GDM1 (cell line): ENCODE data around the gene TTC12.
"Not testable (repeated sequence)": the region's sequence is repeated elsewhere in the genome, so short reads cannot be mapped to it uniquely, and the experiment has no call there.

Experiments
- DNase-seq: peaks from one replicate; lab custom pipeline; 2025; lab: John Stamatoyannopoulos, UW

TTC12 gene

DNA sequence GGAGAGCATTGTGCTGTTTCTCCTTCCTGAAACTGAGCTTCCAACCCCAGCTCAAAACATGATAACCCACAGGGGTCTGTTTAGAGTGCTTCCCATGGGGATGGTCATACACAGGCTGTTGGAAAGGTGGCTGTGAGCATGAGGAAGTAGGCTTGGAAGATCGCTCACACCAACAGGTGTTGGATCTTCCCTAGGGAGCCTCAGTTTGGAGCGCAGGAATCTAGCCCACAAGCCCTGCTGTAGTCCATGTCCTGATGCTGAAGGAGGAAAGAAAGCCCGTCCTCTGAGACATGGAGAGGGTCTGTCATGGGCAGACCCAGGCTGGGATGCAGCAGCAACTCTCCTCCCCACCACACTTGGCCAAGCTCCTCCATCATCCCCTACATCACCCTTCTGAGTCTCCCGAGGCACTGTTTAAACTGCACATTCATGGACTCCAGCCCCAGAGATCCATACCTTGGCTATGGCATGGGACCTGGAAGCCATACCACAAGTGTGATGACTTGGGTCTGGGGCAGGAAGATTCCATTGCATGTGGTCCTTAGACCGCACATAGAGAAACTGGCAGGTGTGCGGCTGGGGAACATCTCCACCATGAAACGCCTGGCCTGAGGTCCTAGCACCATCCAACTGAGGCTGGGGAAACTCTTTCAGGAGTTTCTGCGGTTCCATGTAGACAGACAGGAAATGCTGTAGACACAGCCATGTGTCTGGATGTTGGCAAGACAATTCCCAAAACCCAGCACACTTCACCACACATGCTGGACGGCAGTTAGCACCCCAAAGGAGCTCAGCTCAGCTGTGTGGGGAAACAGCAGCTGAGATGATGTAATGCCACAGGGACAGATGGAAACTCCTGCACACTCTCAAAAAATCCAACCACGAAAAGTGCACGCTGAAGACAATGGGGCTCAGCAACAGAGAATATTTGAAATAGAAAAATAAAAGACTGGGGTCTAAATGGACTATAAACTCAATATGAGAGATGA lies 27.6 kb upstream of the TTC12 start:
- DNase-seq = no peak

DNA sequence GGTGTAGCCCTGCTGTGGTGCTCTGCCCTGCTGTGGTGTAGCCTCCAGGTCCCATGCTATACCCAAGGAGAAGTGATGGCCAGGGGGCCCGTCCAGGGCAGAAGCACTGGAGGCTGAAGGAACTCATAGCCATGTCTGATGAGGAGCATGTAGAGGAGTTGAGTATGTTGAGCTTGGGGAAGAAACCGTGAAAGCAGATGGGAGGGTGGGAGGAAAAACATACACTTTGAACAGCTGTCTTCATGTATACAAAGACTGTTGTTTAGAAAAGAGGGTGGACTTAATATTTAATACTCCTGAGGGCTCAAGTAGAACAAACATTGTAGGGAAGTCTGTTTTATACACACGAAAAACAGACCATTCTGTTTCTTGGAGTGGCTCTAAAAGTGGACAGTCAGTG lies 26.6 kb upstream of the TTC12 start:
- no peak for DNase-seq

DNA sequence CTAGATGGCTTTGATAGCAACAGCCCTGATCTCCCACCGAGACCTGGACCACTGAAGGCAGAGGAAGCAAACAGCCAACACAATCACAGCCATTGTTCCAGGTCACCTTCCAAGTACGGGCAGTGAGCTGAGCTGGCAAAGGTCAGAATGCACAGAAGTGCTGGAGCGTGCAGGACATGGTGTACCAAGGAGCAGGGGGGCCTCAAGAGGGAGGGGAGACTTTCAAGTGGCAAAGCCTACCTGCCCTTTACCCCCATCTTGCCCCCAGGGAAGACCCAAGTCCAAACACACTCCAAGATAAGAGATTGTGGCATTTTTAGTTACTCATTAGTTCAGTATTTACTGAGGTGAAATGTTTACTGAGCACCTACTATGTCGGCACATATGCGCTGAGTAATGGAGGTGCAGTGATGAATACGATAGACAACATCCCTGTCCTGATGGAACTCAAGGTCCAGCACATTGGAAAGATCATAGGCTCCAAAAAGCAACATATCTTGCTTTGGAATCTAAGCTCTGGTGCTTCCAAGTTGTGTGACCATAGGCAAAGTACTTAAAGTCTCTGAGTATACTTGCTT lies 26.0 kb upstream of the TTC12 start:
- DNase-seq = no peak

DNA sequence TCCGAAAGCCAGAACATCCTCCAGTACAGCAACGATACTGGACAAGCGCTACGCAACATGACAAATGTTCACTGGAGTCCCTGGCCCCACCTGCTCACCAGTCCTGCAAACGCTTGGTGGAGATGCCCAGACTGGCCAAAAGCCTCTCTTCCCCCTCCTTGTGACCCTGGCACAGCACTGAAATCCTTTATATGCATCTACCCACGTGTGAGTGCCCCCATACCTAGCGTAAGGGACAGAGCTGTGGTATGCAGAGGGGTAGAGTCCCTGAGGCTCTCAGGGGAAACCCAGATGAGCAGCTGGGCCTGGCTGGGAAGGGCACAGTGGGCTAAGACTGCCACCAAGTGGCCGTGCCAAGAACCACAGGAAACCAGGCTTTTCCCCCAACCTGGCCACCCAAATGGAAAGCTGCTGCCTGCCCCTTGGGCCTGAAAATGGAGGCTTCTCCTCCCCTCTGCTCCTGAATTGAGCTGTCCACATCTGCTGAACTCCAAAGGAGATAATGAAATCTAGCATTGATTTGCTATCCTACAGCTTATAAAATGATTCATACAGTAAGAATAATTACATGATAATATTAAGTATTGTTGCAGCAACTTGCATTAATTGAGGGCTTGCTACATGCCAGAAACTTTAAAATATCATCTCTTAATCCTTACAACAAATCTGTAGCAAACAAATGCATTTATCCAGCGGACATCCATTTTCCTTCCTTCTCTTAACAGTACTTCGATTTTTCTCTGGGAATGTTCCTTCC lies 24.8 kb upstream of the TTC12 start:
- peak; percentile 27 for DNase-seq

DNA sequence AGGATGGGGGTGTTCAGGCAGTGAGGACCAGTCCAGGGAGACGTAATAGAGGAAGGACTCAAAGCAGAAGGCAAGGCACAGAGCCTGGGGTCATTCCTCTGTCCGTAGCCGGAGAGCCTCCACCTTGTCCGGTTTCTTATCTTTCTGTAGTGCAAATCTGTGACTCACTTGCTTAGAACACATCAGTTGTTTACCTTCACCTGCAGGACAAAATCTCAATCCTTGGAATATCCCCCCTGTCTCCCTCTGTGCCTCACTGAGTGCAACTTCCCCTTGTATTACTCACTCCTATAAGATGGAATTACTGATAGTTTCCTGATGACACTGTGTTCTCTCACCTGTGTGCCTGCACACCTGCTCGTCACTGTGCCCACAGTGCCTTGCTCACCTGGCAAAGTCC lies 20.4 kb upstream of the TTC12 start:
- no peak for DNase-seq

DNA sequence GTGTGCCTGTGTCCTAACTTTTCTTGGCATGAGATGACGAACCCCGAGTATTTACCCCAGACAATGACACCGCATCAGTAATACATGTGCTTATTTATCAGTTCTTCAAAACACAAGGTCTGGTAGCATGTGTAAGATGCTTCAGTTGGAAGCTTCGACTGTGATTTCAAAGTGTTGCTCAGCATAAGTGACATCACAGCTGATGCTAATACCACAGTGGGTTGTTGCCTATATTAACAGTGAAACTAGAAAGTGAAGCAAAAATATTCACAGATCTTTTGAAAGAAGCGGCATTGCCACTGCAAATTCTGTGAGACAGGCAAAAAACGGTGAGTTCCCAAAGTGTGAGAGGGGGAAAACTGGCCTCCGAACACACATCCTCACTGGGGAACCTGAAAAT lies 18.4 kb upstream of the TTC12 start:
- no peak for DNase-seq

DNA sequence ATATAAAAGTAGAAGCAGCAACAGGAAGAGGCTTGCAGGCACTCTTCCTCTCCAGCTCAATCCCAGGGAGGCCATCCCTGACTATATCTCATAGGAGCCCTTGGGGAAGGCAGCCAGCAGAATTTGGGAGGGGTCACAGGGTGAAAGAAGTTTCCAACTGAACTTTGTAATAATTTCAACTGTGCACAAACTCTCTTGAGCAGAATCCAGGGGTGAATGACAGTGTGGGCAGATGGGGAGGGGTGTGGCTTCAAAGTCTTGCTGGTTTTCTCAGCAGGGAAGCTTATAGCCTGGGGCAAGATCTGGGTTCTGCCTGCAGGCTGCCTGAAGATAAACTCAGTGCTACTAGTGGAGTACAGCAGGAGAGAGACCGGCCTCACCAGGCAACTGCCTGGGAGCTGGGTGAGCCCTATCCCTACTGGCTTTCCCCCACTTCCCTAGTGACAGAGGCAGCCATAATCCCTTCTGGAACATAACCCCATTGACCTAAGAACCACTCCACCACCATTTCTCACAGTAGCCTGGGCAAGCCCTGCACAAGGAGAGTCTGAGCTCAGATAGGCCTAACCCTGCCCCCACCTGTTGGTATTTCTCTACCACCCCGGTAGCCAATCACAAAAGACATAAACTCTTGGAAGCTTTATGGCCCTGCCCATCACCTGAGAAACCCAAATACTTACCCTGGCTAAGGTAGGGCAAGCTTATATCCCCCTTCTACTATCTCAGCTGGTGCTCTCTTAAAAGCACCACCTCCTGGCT lies 17.8 kb upstream of the TTC12 start:
- DNase-seq = no peak

DNA sequence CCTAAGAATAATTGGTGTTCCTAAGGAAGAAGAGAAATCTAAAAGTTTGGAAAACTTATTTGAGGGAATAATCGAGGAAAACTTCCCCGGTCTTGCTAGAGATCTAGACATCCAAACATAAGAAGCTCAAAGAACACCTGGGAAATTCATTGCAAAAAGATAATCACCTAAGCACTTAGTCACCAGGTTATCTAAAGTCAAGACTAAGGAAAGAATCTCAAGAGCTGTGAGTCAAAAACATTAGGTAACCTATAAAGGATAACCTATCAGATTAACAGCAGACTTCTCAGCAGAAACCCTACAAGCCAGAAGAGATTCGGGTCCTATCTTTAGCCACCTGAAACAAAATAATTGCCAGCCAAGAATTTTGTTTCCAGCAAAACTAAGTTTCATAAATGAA lies 15.9 kb upstream of the TTC12 start:
- DNase-seq = not testable (repeated sequence)

DNA sequence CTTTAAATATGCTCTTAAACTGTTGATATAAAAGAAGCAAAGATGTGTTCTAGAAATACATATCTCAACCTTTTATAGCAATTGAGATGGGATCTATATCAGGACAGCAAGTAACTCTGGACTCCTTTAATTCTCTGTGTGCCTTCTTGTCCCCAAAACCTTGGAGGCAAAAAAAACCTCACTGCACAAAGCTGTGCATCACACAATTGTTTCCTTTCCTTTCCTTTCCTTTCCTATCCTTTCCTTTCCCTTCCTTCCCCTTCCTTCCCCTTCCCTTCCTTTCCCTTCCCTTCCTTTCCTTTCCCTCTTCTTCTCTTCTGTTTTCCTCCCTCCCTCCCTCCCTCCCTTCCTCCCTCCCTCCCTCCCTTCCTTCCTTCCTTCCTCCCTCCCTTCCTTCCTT lies 9.5 kb upstream of the TTC12 start:
- DNase-seq = no peak

DNA sequence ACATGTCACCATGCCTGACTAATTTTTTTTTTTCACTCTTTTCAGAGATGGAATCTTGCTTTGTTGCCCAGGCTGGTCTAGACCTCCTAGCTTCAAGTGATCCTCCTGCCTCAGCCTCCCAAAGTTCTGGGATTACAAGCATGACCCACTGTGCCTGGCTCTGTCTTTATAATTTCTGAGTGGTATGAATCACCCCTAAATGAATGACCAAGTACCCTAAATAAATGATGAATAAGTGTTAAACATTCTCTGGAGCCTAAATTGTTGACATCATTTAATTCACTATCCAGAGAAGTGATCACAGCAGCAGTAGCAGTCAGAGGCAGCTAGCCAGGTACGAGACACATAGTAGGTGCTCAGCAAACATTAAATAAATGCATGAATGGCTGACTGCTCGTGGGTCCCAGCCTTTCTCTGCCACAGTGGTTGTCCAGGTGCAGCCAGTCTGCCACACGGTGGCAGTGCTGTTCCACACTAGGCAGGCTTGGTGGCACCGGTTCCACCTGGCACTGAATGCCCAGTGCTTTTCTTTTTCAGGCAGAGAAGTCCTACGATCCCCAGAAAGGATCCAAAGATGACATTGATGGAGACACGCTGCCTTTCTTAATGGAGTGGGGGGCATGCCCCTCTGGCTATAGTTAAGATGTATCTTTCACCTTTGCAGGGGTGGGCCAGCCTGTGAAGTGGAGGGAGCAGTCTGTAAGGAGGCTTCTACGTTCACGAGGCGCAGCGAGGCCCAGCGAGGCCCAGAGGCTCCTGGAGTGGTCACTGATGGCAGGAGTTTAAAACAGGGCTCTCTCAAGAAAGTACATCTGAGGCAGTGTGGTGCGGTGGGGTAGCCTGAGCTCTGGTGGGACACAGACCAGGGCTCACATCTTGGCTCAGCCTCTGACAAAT lies 8.7 kb upstream of the TTC12 start:
- peak; percentile 42 for DNase-seq

DNA sequence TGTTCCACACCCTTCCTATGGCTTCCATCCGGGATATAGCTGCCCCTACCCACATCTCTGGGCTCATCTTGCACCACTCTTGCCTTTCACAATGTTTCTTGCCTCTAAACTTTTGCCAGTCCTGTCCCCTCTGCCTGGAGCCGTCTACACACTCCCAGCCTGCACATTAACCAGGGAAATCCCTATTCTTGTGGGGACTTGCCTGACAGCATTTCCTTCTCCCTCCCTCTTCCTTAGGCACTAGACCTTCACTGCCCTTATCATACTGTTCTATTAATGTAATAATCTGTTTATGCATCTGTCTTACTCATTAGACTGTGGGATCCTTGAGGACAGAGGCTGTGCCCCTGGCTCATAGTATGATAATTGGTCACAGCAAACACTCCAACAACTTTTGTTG lies 5.8 kb upstream of the TTC12 start:
- no peak for DNase-seq

DNA sequence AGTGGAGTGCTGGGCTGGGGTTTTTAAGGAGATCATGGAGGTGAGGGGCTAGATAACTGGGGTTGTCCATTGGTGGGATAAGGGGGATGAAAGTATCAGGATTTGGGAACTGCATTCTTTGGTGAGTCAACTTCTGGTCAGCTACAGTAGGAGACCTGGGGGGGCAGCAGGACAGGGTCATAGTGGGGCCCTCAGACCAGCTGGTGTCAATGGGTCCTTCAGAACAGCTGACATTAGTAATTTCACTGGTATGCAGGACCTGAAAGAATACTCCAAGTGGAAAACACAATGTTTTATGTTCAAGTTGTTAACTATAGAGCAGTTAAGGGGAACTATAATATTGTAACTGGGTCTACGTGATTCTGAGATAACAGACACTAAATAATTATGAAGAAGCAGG lies 2.8 kb upstream of the TTC12 start:
- no peak for DNase-seq

DNA sequence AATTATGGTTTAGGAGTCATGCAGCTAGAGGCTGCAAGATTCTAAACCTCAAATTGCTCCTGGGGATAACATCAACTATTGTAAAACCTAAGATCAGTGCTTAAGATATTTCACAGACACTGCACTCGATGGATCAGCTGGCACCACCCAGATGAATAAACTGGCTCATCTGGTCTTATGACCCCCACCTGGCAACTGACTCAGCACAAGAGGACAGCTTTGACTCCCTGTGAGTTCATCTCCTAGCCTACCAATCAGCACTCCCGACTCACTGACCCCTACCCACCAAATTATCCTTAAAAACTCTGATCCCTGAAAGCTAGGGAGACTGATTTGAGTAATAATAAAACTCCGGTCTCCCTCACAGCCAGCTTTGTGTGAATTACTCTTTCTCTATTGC lies 782 bp upstream of the TTC12 start:
- no peak for DNase-seq

DNA sequence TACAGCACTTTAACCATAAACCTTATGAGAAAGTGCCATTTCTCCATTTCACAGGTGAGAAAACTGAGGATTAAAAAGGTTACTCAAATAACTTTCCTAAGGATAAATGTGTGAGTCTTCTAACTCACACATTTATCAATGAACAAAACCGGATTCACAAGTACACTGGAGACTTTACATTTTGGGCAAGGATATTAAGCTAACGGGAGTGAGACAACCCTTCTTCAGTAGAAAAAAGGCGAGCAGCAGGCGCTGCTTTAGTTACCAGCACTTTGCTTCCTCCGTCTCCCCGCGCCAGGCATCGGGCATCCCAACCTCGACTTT lies 356 bp upstream of the TTC12 start:
- DNase-seq = no peak

DNA sequence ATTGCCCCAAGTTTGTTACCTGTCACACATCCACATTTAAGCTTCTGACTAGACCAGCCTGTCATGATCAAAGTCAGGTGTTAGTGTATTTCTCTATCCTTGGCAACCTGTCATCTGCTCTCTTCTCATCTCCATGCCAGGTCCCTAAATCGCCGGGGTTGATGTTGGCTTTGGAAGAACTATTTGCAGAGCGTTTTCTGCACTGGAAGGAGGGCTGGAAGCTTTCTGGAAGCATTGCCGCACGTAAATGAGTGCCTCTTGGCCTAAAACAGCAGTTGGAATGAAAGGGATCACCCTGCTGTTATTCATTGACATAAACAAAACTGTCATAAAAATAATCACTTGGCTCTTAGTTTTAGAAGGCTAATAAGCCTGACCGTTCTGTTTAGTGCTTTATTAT lies 1.4 kb downstream of the TTC12 start:
- DNase-seq = no peak

DNA sequence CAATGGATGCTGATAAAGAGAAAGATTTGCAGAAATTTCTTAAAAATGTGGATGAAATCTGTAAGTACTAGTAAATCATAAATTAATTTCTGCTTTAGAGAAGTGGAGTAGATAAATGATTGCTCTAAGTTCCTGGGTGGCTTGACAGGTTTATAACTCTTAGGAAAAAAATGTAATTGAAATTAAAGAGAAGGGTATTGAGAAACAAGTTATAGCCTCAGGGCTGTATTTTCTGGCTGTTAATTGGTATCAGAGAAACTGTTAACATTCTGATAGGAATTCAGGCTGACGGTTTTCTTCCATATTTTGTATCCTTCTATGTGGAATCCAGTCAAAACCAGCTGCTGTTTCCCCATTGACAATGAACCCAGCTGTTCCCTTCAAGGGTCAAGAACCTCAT lies 1.9 kb downstream of the TTC12 start:
- no peak for DNase-seq

DNA sequence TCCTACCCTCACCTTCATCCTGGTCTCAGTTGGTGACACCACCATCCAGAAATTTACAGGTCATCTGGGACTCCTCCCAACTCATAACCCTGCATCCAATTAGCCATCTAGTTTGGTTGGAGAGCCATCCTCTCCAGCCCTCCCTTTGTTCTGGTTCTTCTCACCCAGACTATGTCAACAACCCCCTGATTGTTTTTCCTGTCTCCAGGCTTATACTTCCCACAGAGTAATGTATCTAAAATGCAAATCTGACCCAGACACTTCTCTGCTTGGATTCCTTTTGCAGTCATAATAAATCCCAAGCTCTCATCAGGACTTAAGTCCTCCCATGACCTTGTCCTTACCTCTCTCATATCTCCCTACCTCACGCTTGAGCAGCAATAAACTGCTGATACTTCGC lies 3.0 kb downstream of the TTC12 start:
- DNase-seq = no peak

DNA sequence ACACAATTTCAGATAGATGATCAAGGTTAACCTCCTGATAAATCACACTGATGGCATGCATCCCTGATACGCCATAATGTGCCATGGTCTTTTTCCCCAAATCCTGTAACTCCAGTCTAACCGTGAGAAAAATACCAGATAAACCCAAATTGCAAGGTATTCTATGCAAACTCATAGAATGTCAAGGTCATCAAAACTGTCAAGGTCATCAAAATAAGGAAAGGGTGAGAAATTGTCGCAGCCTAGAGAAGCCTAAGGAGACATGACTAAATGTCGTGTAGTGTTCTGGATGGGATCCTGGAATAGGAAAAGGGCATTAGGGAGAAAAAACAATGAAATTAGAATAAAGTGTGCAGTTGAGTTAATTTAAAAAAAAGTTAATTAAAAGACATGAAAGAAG lies 4.7 kb downstream of the TTC12 start:
- no peak for DNase-seq

DNA sequence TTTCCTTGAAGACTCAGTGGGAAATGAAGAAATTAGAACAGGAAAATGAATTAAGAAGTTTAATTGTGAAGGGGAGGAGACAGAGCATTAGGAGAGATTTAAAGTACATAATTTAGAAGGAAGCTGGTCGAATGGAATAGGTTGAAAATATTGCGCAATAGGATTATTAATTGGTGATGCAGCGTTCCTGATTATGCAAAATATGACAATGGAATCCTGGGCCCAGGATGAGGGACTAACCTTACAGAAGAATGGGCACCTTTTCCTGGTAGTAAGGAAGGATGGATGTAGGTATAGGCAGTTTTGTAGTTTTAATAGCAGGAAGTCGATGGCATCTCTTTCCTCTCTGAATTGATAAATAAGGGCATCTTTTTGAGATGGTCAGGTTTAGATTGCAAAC lies 7.8 kb downstream of the TTC12 start:
- DNase-seq = no peak

DNA sequence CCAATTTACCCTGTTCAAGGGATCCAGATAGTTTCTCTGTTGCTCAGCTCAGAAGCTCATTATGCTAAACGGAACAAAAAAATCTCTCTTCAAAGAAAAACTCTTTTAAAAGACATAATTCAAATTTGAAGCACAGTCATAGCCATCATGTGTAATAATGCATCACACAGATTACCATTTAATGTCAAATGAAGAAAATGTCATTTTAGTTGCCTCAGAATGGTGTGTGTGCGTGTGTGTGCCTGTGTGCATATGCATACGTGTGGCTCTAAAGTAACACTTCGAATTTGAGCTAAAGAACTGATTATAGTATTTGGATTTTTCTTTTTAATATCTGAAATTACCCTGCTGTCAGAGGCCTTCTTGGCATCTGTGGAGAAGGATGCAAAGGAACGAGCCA lies 9.9 kb downstream of the TTC12 start:
- no peak for DNase-seq

DNA sequence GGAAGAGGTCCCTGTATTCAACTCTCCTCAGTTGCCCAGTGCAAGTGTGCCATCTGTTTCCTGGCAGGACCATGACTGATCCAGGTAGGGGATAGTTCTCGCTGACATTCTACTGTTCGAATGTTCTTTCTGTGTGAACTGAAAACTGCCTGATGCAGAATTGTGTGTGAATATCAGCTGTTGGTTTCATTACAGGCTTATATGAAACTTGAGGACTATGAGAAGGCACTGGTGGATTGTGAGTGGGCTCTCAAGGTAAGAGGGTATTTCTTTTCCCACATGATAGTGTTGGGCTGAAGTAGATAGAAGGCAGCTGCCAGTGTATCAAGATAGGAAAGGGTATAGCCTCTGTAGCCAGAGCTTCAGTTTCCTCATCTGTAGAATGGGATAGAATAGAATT lies 15.3 kb downstream of the TTC12 start:
- DNase-seq = no peak
